Endothelial cell of umbilical vein (primary cell): ENCODE measurements around the gene DPYD. TPM values are rescaled to one million over a fixed set of nuclear protein-coding genes. Genes with fewer than 3 reads are reported as not detected.

Experiments
- BruUV-seq: library from RNA; stranded (reverse); fragments of 400-500 nt; replicated peaks from 2 replicates; lab custom pipeline; 2021; lab: Mats Ljungman, UMichigan
- CTCF ChIA-PET: fragments of 300-600, 350-600 bp; sonication (Branson Sonifier 250); formaldehyde crosslinking; loops from one replicate; lab custom pipeline; 2021; ENCODE audit warnings: antibody characterized with exemption, inconsistent platforms; lab: Charles Lee
- POLR2A ChIA-PET: fragments of 300-600, 350-600 bp; sonication (Branson Sonifier 250); formaldehyde crosslinking; loops from one replicate; lab custom pipeline; 2021; ENCODE audit warnings: antibody characterized with exemption, inconsistent platforms; lab: Charles Lee
- DNase-seq: peaks from one replicate; pipeline ENCODE4 v3.0.0-alpha.2; 2011; ENCODE audit warnings: low read depth, low spot score
- FAIRE-seq: peaks from 2 replicates; lab custom pipeline; 2011; peaks lifted over from hg19 to GRCh38; lab: Jason Lieb, UNC
- H2AFZ ChIP-seq: 2 replicates; pipeline ENCODE4 v1.6.0; 2012; ENCODE audit warnings: low read depth, low read length, control low read depth, inconsistent platforms
- H3K27ac ChIP-seq: 2 replicates; pipeline ENCODE4 v1.5.1; 2011; ENCODE audit warnings: low read depth, mild to moderate bottlenecking, control low read depth, low read length, moderate library complexity; ENCODE audit not compliant: insufficient read depth
- H3K27me3 ChIP-seq, 2 experiments: 2 replicates each; pipeline versions ENCODE4 v1.6.0 to v1.6.1; 2011; ENCODE audit warnings: low read length in 2 of 2, mixed read lengths in 1 of 2; ENCODE audit not compliant: control insufficient read depth in 2 of 2, insufficient read depth in 2 of 2
- H3K36me3 ChIP-seq, 2 experiments: 2 replicates in 1 of 2; 3 replicates in 1 of 2; pipeline ENCODE4 v1.5.1; 2011; ENCODE audit warnings: low read length in 2 of 2, mild to moderate bottlenecking in 1 of 2, moderate library complexity in 1 of 2; ENCODE audit not compliant: control insufficient read depth in 2 of 2, insufficient read depth in 2 of 2; ENCODE audit errors: extremely low read depth in 1 of 2
- H3K4me1 ChIP-seq: 3 replicates; pipeline ENCODE4 v1.5.1; 2011; ENCODE audit warnings: mild to moderate bottlenecking, low read length; ENCODE audit not compliant: control insufficient read depth, insufficient read depth; ENCODE audit errors: extremely low read depth
- H3K4me2 ChIP-seq: 2 replicates; pipeline ENCODE4 v1.6.1; 2011; ENCODE audit warnings: low read length, control low read depth, mixed read lengths; ENCODE audit not compliant: insufficient read depth
- H3K4me3 ChIP-seq, 3 experiments: fragments of 200-600 bp in 1 of 3; sonication (generic), shearing (Covaris generic) in 1 of 3; replicated peaks in 1 of 3; 2 replicates each; pipeline ENCODE4 v1.5.1; 2011 to 2016; ENCODE audit warnings: control low read depth in 3 of 3, low read length in 3 of 3, mild to moderate bottlenecking in 2 of 3, inconsistent platforms in 1 of 3, low read depth in 1 of 3, moderate library complexity in 1 of 3; ENCODE audit not compliant: insufficient read depth in 1 of 3
- H3K79me2 ChIP-seq: 2 replicates; pipeline ENCODE4 v1.6.0; 2012; ENCODE audit warnings: low read length, inconsistent platforms; ENCODE audit not compliant: control insufficient read depth, insufficient read depth
- H3K9ac ChIP-seq: replicated peaks from 2 replicates; pipeline ENCODE3; 2011; ENCODE audit warnings: low read length, control low read depth; ENCODE audit not compliant: insufficient read depth; ENCODE audit errors: extremely low read depth
- H3K9me1 ChIP-seq: replicated peaks from 3 replicates; pipeline ENCODE4 v1.6.0; 2011; ENCODE audit warnings: mild to moderate bottlenecking, low read length; ENCODE audit not compliant: control insufficient read depth, insufficient read depth; ENCODE audit errors: extremely low read depth
- H3K9me3 ChIP-seq: replicated peaks from 2 replicates; pipeline ENCODE4 v1.5.1; 2012; ENCODE audit warnings: low read length, inconsistent platforms; ENCODE audit not compliant: control insufficient read depth, insufficient read depth
- H4K20me1 ChIP-seq: replicated peaks from 2 replicates; pipeline ENCODE3; 2011; ENCODE audit warnings: mild to moderate bottlenecking, low read length; ENCODE audit not compliant: control insufficient read depth, insufficient read depth; ENCODE audit errors: extremely low read depth
- EZH2 ChIP-seq: IDR thresholded peaks from 2 replicates; pipeline ENCODE4 v1.6.1; 2012; ENCODE audit warnings: borderline replicate concordance, low read depth, mild to moderate bottlenecking, moderate library complexity, low read length, inconsistent platforms; ENCODE audit not compliant: severe bottlenecking
- FOS ChIP-seq: IDR thresholded peaks from 2 replicates; pipeline ENCODE4 v1.6.1; 2011; ENCODE audit warnings: mild to moderate bottlenecking, low read length, moderate library complexity, borderline replicate concordance; ENCODE audit not compliant: insufficient read depth
- JUN ChIP-seq: IDR thresholded peaks from 2 replicates; pipeline ENCODE4 v1.6.1; 2011; ENCODE audit warnings: borderline replicate concordance, low read depth; ENCODE audit not compliant: insufficient read length, insufficient read depth
- POLR2A ChIP-seq: IDR thresholded peaks from 2 replicates; pipeline ENCODE4 v1.6.1; 2012; ENCODE audit warnings: low read depth, mild to moderate bottlenecking, control low read depth, low read length
- dilution Hi-C: fragments of 300-500 bp; cut with MboI; formaldehyde crosslinking; loops from one replicate; pipeline ENCODE4 v1.15.0; 2019; ENCODE audit warnings: low sequenced_read_pairs; ENCODE audit not compliant: extremely low pct_ligation_motif_present
- intact Hi-C: fragments of 100-400 bp; cut with micrococcal nuclease; formaldehyde crosslinking; loops from one replicate; pipeline ENCODE4 v1.10.0; 2022
- polyA plus RNA-seq, 4 experiments: library from polyadenylated mRNA; depleted of rRNA in 3 of 4; stranded (reverse) in 3 of 4; unstranded in 1 of 4; fragments of >200 nt; gene quantifications; 2 replicates each; pipeline versions ENCODE4 v1.2.1 to v1.2.3, GENCODE V29; 2011 to 2012; ENCODE audit warnings: missing spikeins in 1 of 4
- total RNA-seq: library from RNA; stranded (reverse); gene quantifications from 2 replicates; pipeline ENCODE4 v1.2.3, GENCODE V29; 2021
- TF ChIP-seq, protein P1 (sequence below): IDR thresholded peaks from 2 replicates; pipeline ENCODE4 v1.6.1; 2011; ENCODE audit not compliant: insufficient read depth, insufficient read length

The DPYD gene
- total and polyA plus RNA-seq, 2 donors (not counting 3 experiments of a cell fraction or from before 2014, with no cell fraction given), result 4.6 to 15.1 TPM

DNA sequence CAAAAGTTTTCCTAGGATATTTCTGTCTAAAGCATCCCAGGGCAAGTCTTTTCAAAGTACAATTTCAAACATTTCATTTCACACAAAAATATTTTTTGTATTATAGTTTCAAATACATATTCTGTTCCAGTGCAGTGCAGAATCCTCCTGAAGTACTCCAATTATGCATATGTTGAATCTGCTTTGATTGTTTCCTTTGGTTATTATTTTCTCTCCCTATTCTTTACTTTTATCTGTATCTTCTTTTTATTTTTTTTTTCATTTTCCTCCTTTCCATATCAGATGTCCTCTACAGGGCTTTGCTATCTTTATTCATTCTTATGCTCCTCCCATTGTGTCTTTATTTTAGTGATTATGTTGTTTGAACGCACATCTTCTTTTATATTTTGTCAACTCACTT lies 274.8 kb downstream of the DPYD start:
- no peak for FAIRE-seq

DNA sequence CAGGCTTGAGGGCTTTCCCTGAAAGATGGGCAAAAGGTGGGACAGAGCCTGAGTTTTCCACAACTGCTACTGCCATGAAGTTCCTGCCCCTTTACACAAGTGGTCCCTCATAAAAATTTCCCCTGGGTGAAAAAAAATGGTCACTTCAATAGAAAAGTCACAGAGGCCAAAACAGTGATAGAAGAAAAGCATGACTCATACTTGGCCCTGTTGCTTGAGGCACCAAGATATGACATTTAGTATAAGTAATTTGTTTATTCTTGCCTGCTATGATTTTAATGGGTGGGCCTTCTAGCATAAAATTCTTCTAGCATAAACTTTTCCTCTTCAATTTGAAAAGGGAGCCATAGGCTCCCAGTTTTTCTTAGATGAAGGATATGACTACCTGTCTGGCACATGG lies 280.2 kb downstream of the DPYD start:
- Histone ChIP-seq H3K9me3 (no peaks in the 10 kb centered on the region), H3K9ac (no peak overlapping the region), H3K4me3 (no peak overlapping the region), H3K27me3 (no peaks in the 10 kb centered on the region), H3K27ac (no peak overlapping the region), H3K36me3 (no peaks in the 10 kb centered on the region), H2AFZ (no peak overlapping the region), H4K20me1 (no peaks in the 10 kb centered on the region), H3K4me2 (no peak overlapping the region), H3K79me2 (no peaks in the 10 kb centered on the region), H3K9me1 (no peaks in the 10 kb centered on the region), H3K4me1 (peaks cover 5% of the 10 kb centered on the region)
- no peak for FAIRE-seq
- peak; percentile 14 for DNase-seq
- dilution Hi-C loops, result no loop called here
- intact Hi-C loops, result no loop called here
- POLR2A ChIA-PET, result no interaction called here
- peak; percentile 38 for TF ChIP-seq FOS
- TF ChIP-seq JUN, result peak; percentile 17
- no peak for TF ChIP-seq EZH2
- CTCF ChIA-PET, result no interaction called here
- no TSS peak for BruUV-seq

More for the DNA sequence above, 274.8 kb downstream of the DPYD start:
- Histone ChIP-seq H3K9ac (no peak overlapping the region), H3K27me3 (no peaks in the 10 kb centered on the region), H3K36me3 (no peaks in the 10 kb centered on the region), H3K4me3 (no peak overlapping the region), H2AFZ (no peak overlapping the region), H4K20me1 (no peaks in the 10 kb centered on the region), H3K79me2 (no peaks in the 10 kb centered on the region), H3K4me1 (no peaks in the 10 kb centered on the region), H3K27ac (no peak overlapping the region), H3K9me3 (no peaks in the 10 kb centered on the region), H3K4me2 (no peak overlapping the region), H3K9me1 (no peaks in the 10 kb centered on the region)
- no peak for TF ChIP-seq POLR2A
- TF ChIP-seq, protein P1, sequence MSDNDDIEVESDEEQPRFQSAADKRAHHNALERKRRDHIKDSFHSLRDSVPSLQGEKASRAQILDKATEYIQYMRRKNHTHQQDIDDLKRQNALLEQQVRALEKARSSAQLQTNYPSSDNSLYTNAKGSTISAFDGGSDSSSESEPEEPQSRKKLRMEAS, result no peak
- no peak for TF ChIP-seq EZH2
- POLR2A ChIA-PET, result no interaction called here
- no peak for DNase-seq
- dilution Hi-C loops (no loop called here), intact Hi-C loops (no loop called here)
- CTCF ChIA-PET, result no interaction called here
- BruUV-seq, result no TSS peak
